Keratinocyte (primary cell): ENCODE results near the gene ATP8A1. TPM values are rescaled to one million over a fixed set of nuclear protein-coding genes. Genes with fewer than 3 reads are reported as not detected.

Source experiments
- DNase-seq: peaks from one replicate; pipeline ENCODE4 v3.0.0-alpha.2; 2011; ENCODE audit warnings: low read depth, missing footprints, low spot score
- FAIRE-seq: peaks from 2 replicates; lab custom pipeline; 2011; peaks lifted over from hg19 to GRCh38; lab: Jason Lieb, UNC
- H2AFZ ChIP-seq: 2 replicates; pipeline ENCODE4 v1.6.0; 2012; ENCODE audit warnings: low read length, control low read depth, inconsistent platforms; ENCODE audit not compliant: control insufficient read depth
- H3K27ac ChIP-seq: 2 replicates; pipeline ENCODE4 v1.5.1; 2011; ENCODE audit warnings: low read length; ENCODE audit not compliant: control insufficient read depth, insufficient read depth
- H3K27me3 ChIP-seq: 3 replicates; pipeline ENCODE4 v1.6.0; 2011; ENCODE audit warnings: low read length; ENCODE audit not compliant: control insufficient read depth, insufficient read depth; ENCODE audit errors: extremely low read depth
- H3K36me3 ChIP-seq, 2 experiments: 2 replicates in 1 of 2; 3 replicates in 1 of 2; pipeline ENCODE4 v1.5.1; 2011; ENCODE audit warnings: low read length in 2 of 2, mild to moderate bottlenecking in 1 of 2; ENCODE audit not compliant: control insufficient read depth in 2 of 2, insufficient read depth in 2 of 2; ENCODE audit errors: extremely low read depth in 1 of 2
- H3K4me1 ChIP-seq: 3 replicates; pipeline ENCODE4 v1.5.1; 2011; ENCODE audit warnings: low read length; ENCODE audit not compliant: control insufficient read depth, insufficient read depth; ENCODE audit errors: extremely low read depth
- H3K4me2 ChIP-seq: 3 replicates; pipeline ENCODE4 v1.6.0; 2011; ENCODE audit warnings: low read depth, low read length; ENCODE audit not compliant: control insufficient read depth, insufficient read depth; ENCODE audit errors: extremely low read depth
- H3K4me3 ChIP-seq, 3 experiments: fragments of 200-600 bp in 1 of 3; sonication (generic) in 1 of 3; 2 replicates in 2 of 3; 3 replicates in 1 of 3; pipeline ENCODE4 v1.5.1; 2011 to 2016; ENCODE audit warnings: low read length in 3 of 3, mild to moderate bottlenecking in 3 of 3, control low read depth in 2 of 3, inconsistent platforms in 1 of 3, low read depth in 1 of 3, mixed read lengths in 1 of 3, mixed run types in 1 of 3, moderate library complexity in 1 of 3; ENCODE audit not compliant: control insufficient read depth in 2 of 3, insufficient read depth in 2 of 3; ENCODE audit errors: extremely low read depth in 1 of 3
- H3K79me2 ChIP-seq: 2 replicates; pipeline ENCODE4 v1.6.0; 2012; ENCODE audit warnings: low read length; ENCODE audit not compliant: control insufficient read depth, insufficient read depth
- H3K9ac ChIP-seq: 3 replicates; pipeline ENCODE4 v1.6.0; 2011; ENCODE audit warnings: low read length; ENCODE audit not compliant: control insufficient read depth, insufficient read depth; ENCODE audit errors: extremely low read depth
- H3K9me1 ChIP-seq: 3 replicates; pipeline ENCODE4 v1.6.0; 2011; ENCODE audit warnings: low read length; ENCODE audit not compliant: control insufficient read depth, insufficient read depth; ENCODE audit errors: extremely low read depth
- H3K9me3 ChIP-seq: 2 replicates; pipeline ENCODE4 v1.5.1; 2012; ENCODE audit warnings: low read depth, low read length; ENCODE audit not compliant: control insufficient read depth
- H4K20me1 ChIP-seq: 3 replicates; pipeline ENCODE4 v1.6.0; 2011; ENCODE audit warnings: low read length; ENCODE audit not compliant: control insufficient read depth, insufficient read depth; ENCODE audit errors: extremely low read depth
- EZH2 ChIP-seq: IDR thresholded peaks from one replicate; pipeline ENCODE4 v1.6.1; 2012; ENCODE audit warnings: inconsistent platforms, mild to moderate bottlenecking, low read length, moderate library complexity
- dilution Hi-C: fragments of 300-500 bp; cut with MboI; formaldehyde crosslinking; loops from one replicate; pipeline ENCODE4 v1.7.0; 2020; ENCODE audit warnings: low sequenced_read_pairs; ENCODE audit not compliant: extremely low pct_ligation_motif_present
- polyA plus RNA-seq, 5 experiments: library from polyadenylated mRNA; depleted of rRNA in 3 of 5; stranded (reverse) in 3 of 5; stranded (forward) in 1 of 5; unstranded in 1 of 5; fragments of >200 nt; gene quantifications; 1 replicate in 1 of 5; 2 replicates in 3 of 5; 3 replicates in 1 of 5; pipeline versions ENCODE4 v1.2.1 to v1.2.3, GENCODE V29; 2011 to 2012; ENCODE audit warnings: missing spikeins in 2 of 5, low read depth in 1 of 5, low replicate concordance in 1 of 5
- TF ChIP-seq, protein P1 (sequence below), 3 experiments: IDR thresholded peaks in 1 of 3; conservative IDR thresholded peaks in 1 of 3; optimal IDR thresholded peaks in 1 of 3; 2 replicates in 2 of 3; 3 replicates in 1 of 3; pipeline versions ENCODE3 to v1.5.1; 2011; ENCODE audit warnings: low read length in 3 of 3, mild to moderate bottlenecking in 3 of 3, moderate library complexity in 2 of 3, control low read depth in 1 of 3, inconsistent platforms in 1 of 3; ENCODE audit not compliant: insufficient read depth in 2 of 3; ENCODE audit errors: extremely low read depth in 1 of 3

The ATP8A1 gene
- polyA plus RNA-seq, 1 donor (not counting 4 experiments of a cell fraction or from before 2014, with no cell fraction given), result 0.20 TPM

- Histone ChIP-seq H3K36me3 (no peaks in the 10 kb centered on the region), H3K9ac (no peak overlapping the region), H4K20me1 (no peaks in the 10 kb centered on the region), H3K27ac (no peak overlapping the region), H3K4me2 (no peak overlapping the region), H3K79me2 (no peaks in the 10 kb centered on the region), H3K4me3 (no peak overlapping the region), H3K9me3 (no peaks in the 10 kb centered on the region), H3K9me1 (no peaks in the 10 kb centered on the region), H3K27me3 (no peaks in the 10 kb centered on the region), H3K4me1 (no peaks in the 10 kb centered on the region), H2AFZ (no peak overlapping the region)
- dilution Hi-C loops, result no loop called here
- TF ChIP-seq EZH2, result no peak
- TF ChIP-seq, protein P1, sequence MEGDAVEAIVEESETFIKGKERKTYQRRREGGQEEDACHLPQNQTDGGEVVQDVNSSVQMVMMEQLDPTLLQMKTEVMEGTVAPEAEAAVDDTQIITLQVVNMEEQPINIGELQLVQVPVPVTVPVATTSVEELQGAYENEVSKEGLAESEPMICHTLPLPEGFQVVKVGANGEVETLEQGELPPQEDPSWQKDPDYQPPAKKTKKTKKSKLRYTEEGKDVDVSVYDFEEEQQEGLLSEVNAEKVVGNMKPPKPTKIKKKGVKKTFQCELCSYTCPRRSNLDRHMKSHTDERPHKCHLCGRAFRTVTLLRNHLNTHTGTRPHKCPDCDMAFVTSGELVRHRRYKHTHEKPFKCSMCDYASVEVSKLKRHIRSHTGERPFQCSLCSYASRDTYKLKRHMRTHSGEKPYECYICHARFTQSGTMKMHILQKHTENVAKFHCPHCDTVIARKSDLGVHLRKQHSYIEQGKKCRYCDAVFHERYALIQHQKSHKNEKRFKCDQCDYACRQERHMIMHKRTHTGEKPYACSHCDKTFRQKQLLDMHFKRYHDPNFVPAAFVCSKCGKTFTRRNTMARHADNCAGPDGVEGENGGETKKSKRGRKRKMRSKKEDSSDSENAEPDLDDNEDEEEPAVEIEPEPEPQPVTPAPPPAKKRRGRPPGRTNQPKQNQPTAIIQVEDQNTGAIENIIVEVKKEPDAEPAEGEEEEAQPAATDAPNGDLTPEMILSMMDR (optimal IDR thresholded peaks at IDR 0.05 in 1 of 3, IDR thresholded peaks at IDR 0.05 in 1 of 3, conservative IDR thresholded peaks at IDR 0.05 in 1 of 3; ENCODE audit: extremely low read depth in 1 of 3, insufficient read depth in 2 of 3, low read length in 3 of 3), result no peak
- no peak for FAIRE-seq
- DNase-seq, result no peak
Measured at GRCh38 chr4:42497142-42497910, 159.6 kb downstream of the ATP8A1 start.

- H2AFZ ChIP-seq, result no peak overlapping the region
- no peaks in the 10 kb centered on the region for H3K36me3 ChIP-seq
- H3K4me1 ChIP-seq, result no peaks in the 10 kb centered on the region
- dilution Hi-C loops, result no loop called here
- no peaks in the 10 kb centered on the region for H3K79me2 ChIP-seq
- H3K9me1 ChIP-seq, result no peaks in the 10 kb centered on the region
- H3K27me3 ChIP-seq, result no peaks in the 10 kb centered on the region
- no peaks in the 10 kb centered on the region for H3K9me3 ChIP-seq
- H3K27ac ChIP-seq, result no peak overlapping the region
- TF ChIP-seq, protein P1 (optimal IDR thresholded peaks at IDR 0.05 in 1 of 3, IDR thresholded peaks at IDR 0.05 in 1 of 3, conservative IDR thresholded peaks at IDR 0.05 in 1 of 3; ENCODE audit: extremely low read depth in 1 of 3, insufficient read depth in 2 of 3, low read length in 3 of 3), result no peak
- TF ChIP-seq EZH2, result no peak
- H4K20me1 ChIP-seq, result no peaks in the 10 kb centered on the region
- no peak overlapping the region for H3K4me3 ChIP-seq
- H3K4me2 ChIP-seq, result no peak overlapping the region
- no peak for DNase-seq
- FAIRE-seq, result no peak
- H3K9ac ChIP-seq, result no peak overlapping the region
Measured at GRCh38 chr4:42492962-42493361, 163.9 kb downstream of the ATP8A1 start.
